GM21786 (cell line): ENCODE data around the gene TMEM256.

Experiments used
- ATAC-seq: cut with Tn5 transposase; IDR thresholded peaks from one replicate; pipeline ENCODE4 v1.9.1; 2021; ENCODE audit not compliant: unreplicated experiment

The TMEM256 gene

GRCh38 chr17:7408863-7409262 lies 5.0 kb upstream of the TMEM256 start:
- no peak for ATAC-seq

- ATAC-seq, result no peak
These were observed 4.4 kb upstream of the TMEM256 start for GRCh38 chr17:7408252-7408727.

- ATAC-seq, result no peak
These were observed 3.8 kb upstream of the TMEM256 start, which contains the start of gene NLGN2 for GRCh38 chr17:7407485-7408251. Gene NLGN2 (plus strand): TSS chr17:7407845. CDS start chr17:7408256, 411 bp downstream.

GRCh38 chr17:7407082-7407481 lies 3.2 kb upstream of the TMEM256 start:
- no peak for ATAC-seq

GRCh38 chr17:7406235-7406825 lies 2.4 kb upstream of the TMEM256 start:
- ATAC-seq, result no peak

GRCh38 chr17:7405350-7406234 lies 1.7 kb upstream of the TMEM256 start:
- ATAC-seq, result no peak

GRCh38 chr17:7404737-7405349 lies 946 bp upstream of the TMEM256 start:
- no peak for ATAC-seq

- no peak for ATAC-seq
These were observed 245 bp downstream of the TMEM256 start for GRCh38 chr17:7403727-7403976.

- ATAC-seq, result no peak
These were observed 712 bp downstream of the TMEM256 start for GRCh38 chr17:7403043-7403726.

GRCh38 chr17:7398612-7399011 lies 5.3 kb downstream of the TMEM256 start:
- no peak for ATAC-seq

- no peak for ATAC-seq
These were observed 7.8 kb downstream of the TMEM256 start for GRCh38 chr17:7396147-7396546.

GRCh38 chr17:7394452-7395191 lies 9.3 kb downstream of the TMEM256 start, which contains the start of gene PLSCR3:
Gene PLSCR3 (minus strand): TSS chr17:7394525. CDS start chr17:7394110, 415 bp downstream.
- peak; percentile 71 for ATAC-seq

GRCh38 chr17:7393613-7394451 lies 10.1 kb downstream of the TMEM256 start:
- peak; percentile 36 for ATAC-seq

GRCh38 chr17:7392696-7393612 lies 10.9 kb downstream of the TMEM256 start:
- ATAC-seq, result no peak

- no peak for ATAC-seq
These were observed 12.6 kb downstream of the TMEM256 start for GRCh38 chr17:7391307-7391706.

- no peak for ATAC-seq
These were observed 13.7 kb downstream of the TMEM256 start for GRCh38 chr17:7389924-7390910.

- no peak for ATAC-seq
These were observed 15.0 kb downstream of the TMEM256 start for GRCh38 chr17:7388856-7389255.
